Psoas muscle (tissue), 8 donors: ENCODE data around the gene CHERP. TPM values are rescaled to one million over a fixed set of nuclear protein-coding genes. Genes with fewer than 3 reads are reported as not detected.
A peak's percentile ranks its signal among the peaks of the same experiment; 100 is the strongest.

ENCODE experiments used
- ATAC-seq, 4 donors: fragments of 200-7000 bp; cut with Tn5 transposase; one replicate each; pipeline ENCODE4 v1.9.1; 2020; ENCODE audit warnings: moderate library complexity in 3 of 4, mild to moderate bottlenecking in 2 of 4
- DNase-seq, 2 donors: peaks; one replicate each; pipeline ENCODE4 v3.0.0-alpha.2; 2020
- H3K27ac ChIP-seq: fragments of 200-600 bp; one replicate; pipeline ENCODE4 v1.8.0; 2022
- H3K27me3 ChIP-seq, 3 donors: fragments of 200-600 bp in 1 of 3; one replicate each; pipeline versions ENCODE4 v1.6.1 to v1.8.0; 2013 to 2022; ENCODE audit warnings: low read length in 2 of 3, mild to moderate bottlenecking in 2 of 3, moderate library complexity in 1 of 3; ENCODE audit not compliant: insufficient read depth in 3 of 3
- H3K36me3 ChIP-seq, 2 donors: fragments of 200-600 bp in 1 of 2; one replicate each; pipeline versions ENCODE4 v1.6.1 to v1.8.0; 2013 to 2022; ENCODE audit warnings: low read depth in 1 of 2, mild to moderate bottlenecking in 1 of 2, moderate library complexity in 1 of 2; ENCODE audit not compliant: insufficient read depth in 1 of 2
- H3K4me1 ChIP-seq: fragments of 200-600 bp; one replicate; pipeline ENCODE4 v1.8.0; 2022
- H3K4me3 ChIP-seq: fragments of 200-600 bp; one replicate; pipeline ENCODE4 v1.8.0; 2022; ENCODE audit warnings: mild to moderate bottlenecking
- H3K9me3 ChIP-seq: fragments of 200-600 bp; one replicate; pipeline ENCODE4 v1.8.0; 2022
- WGBS, 3 donors: extraction: QIAGEN DNeasy Blood & Tissue Kit; methylation state at CpG; one replicate each; pipeline versions ENCODE4 v1.1.6 to v1.1.7; 2013; 5-methylcytosine and 5-hydroxymethylcytosine counted together
- intact Hi-C, 2 donors: fragments of 100-400 bp; cut with DNase I; formaldehyde crosslinking; loops; one replicate each; pipeline versions ENCODE4 v1.11.0 to v1.14.2; 2022
- polyA plus RNA-seq, 3 donors: library from polyadenylated mRNA; stranded (reverse); fragments of 200-250 nt; gene quantifications; one replicate each; pipeline ENCODE4 v1.2.3, GENCODE V29; 2013
- total RNA-seq, 4 donors: library from RNA; stranded (reverse); fragmentation: NEBNext Ultra II Directional in 2 of 4; extraction: Animal tissue kit (Norgen Biotek cat#: 25700) in 2 of 4; gene quantifications; one replicate each; pipeline versions ENCODE4 v1.2.1 to v1.2.4, GENCODE V29; 2021 to 2023
- TF ChIP-seq, protein P1 (sequence below): fragments of 200-600 bp; IDR thresholded peaks from one replicate; pipeline ENCODE4 v1.8.0; 2022; ENCODE audit warnings: antibody characterized with exemption
- donor health status: healthy with polysubstance abuse.
- donor health status: DM: no; HTN: no; CAD: no; lungs with moderate emphysema.
- donor health status: Bipolar disorder and iron deficiency.
- donor health status: healthy.
- donor health status: DM: yes; HTN: yes; CAD: no.
- donor health status: DM: no; HTN: no; CAD: no.
- donor health status: DM: no; HTN: no; CAD: no.
- donor health status: DM: yes; HTN: yes; CAD: no.

Gene CHERP
- total and polyA plus RNA-seq, 7 donors, result 17.0 to 36.2 (median 30.1) TPM

DNA sequence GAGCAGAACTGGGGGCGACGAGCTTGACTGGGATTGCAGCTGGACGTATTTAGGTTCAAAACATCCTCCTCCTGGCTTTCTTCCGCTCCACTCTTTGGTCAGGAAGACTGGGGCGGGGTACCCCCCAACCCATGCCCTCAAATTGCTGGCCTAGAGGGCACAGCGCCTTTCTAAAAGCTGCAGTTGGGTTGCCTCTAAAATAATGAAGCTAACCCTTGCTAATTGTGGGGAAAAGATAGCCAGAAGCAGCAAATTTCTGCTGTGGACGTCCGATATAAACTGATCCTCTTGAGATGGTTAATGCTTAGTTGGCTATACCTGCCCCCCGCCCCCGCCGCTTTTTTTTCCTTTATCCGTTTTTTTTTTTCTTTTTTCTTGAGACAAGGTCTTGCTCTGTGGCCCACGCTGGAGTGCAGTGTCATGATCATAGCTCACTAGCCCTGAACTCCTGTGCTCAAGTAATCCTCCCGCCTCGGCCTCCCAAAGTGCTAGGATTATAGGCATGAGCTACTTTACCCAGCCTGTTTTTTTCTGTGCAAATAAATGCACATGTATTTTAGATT, 754 bp upstream of the CHERP start:
- WGBS, 3 donors, result 2 to 4% (median 3%) methylated on average over 15 of the region's 15 CpGs
- intact Hi-C loops, result loop anchor here in 1 of 2 donors (5.0 kb wide), 1 partner anchor 46 kb away; the partner anchor contains the start of genes C19orf44 and CALR3
- Histone ChIP-seq H3K27ac (peak overlapping the region; percentile 91), H3K36me3 (peaks cover 0 to 28% of the 10 kb centered on the region in 2 donors), H3K4me1 (peaks cover 22% of the 10 kb centered on the region), H3K27me3 (no peaks in the 10 kb centered on the region), H3K4me3 (peak overlapping the region; percentile 94), H3K9me3 (no peaks in the 10 kb centered on the region)
- TF ChIP-seq, protein P1, sequence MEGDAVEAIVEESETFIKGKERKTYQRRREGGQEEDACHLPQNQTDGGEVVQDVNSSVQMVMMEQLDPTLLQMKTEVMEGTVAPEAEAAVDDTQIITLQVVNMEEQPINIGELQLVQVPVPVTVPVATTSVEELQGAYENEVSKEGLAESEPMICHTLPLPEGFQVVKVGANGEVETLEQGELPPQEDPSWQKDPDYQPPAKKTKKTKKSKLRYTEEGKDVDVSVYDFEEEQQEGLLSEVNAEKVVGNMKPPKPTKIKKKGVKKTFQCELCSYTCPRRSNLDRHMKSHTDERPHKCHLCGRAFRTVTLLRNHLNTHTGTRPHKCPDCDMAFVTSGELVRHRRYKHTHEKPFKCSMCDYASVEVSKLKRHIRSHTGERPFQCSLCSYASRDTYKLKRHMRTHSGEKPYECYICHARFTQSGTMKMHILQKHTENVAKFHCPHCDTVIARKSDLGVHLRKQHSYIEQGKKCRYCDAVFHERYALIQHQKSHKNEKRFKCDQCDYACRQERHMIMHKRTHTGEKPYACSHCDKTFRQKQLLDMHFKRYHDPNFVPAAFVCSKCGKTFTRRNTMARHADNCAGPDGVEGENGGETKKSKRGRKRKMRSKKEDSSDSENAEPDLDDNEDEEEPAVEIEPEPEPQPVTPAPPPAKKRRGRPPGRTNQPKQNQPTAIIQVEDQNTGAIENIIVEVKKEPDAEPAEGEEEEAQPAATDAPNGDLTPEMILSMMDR, result no peak
- DNase-seq (no peak), ATAC-seq (no peak)

DNA sequence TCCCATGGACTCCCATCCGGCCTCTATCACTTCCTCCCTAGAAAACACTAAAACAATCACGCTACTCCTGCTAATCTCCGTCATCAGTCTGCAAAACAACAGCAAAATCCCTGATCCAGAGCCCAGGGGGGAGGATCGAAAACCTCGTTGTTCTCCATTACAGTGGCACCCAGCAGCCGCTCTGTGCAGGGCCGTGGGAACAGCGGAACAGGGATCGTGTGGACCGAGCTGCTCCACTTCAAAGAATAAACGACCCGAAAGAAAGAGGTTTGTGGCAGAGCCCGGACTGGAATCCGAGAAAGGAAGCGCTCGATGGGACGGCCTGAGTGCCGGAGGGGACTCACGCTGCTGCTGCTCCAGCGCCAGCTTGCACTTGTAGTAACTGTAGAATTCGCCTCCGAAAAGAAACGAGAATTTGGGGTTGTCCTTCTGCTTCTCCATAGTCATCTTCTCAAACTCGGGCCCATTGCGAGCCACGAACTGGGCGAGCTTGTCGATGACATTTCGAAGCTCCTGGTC, 652 bp downstream of the CHERP start:
- peak overlapping the region; percentile 91 for H3K27ac ChIP-seq
- WGBS, 3 donors, result 1% methylated on average over 29 of the region's 29 CpGs
- ATAC-seq, result no peak
- no peaks in the 10 kb centered on the region for H3K27me3 ChIP-seq
- H3K4me3 ChIP-seq, result peak overlapping the region; percentile 94
- H3K36me3 ChIP-seq, result peaks cover 0 to 32% of the 10 kb centered on the region in 2 donors
- intact Hi-C loops, result loop anchor here in 1 of 2 donors (5.0 kb wide), 1 partner anchor 44 kb away; the partner anchor contains the start of genes C19orf44 and CALR3
- TF ChIP-seq, protein P1, result no peak
- H3K9me3 ChIP-seq, result no peaks in the 10 kb centered on the region
- peak in 1 of 2 donors; percentile 26 for DNase-seq
- H3K4me1 ChIP-seq, result peaks cover 22% of the 10 kb centered on the region

DNA sequence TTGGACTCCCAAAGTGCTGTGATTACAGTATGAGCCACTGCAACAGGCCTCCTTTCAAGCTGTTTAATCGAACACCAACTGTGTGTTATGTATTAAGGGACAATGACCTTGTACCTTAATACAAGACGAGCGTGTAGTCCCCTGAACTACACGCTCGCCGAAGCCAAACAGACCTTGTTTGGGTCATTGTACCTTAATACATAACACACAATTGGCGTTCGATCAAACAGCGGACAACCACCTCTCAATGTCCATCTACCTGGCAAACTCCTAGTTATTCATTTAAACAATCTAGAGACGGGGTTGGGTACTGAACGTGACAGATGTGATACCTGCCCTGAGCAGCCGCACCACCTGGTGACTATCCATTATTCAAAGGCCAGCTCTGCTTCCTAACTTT, 1.3 kb downstream of the CHERP start:
- Histone ChIP-seq H3K27ac (no peak overlapping the region), H3K4me3 (peak overlapping the region; percentile 94), H3K9me3 (no peaks in the 10 kb centered on the region), H3K27me3 (no peaks in the 10 kb centered on the region), H3K36me3 (peaks cover 0 to 38% of the 10 kb centered on the region in 2 donors), H3K4me1 (peaks cover 22% of the 10 kb centered on the region)
- ATAC-seq, result no peak
- intact Hi-C loops, result loop anchor here in 1 of 2 donors (5.0 kb wide), 1 partner anchor 44 kb away; the partner anchor contains the start of genes C19orf44 and CALR3
- no peak for DNase-seq
- TF ChIP-seq, protein P1, result no peak
- 79 to 83% (median 80%) methylated on average over 12 of the region's 12 CpGs for WGBS, 3 donors

DNA sequence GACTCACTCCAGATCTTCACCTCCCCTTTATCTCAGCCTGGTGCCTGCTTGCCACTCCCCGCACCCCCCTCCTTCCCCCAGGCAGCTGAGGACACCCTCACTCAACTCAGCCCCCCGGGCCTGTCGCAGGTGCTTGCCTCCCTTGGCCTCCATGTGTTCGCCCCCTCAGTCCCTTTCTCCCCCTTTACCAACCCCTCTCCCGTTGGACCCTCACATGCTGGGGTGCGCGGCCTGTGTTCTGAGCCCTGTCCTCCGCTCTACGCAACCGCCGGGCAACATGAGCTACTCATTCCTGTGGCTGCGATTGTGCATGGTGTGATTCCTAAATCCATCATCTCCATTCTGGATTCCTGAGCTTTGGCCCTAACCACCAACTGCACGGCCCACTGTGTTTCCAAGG, 5.1 kb downstream of the CHERP start:
- H3K4me1 ChIP-seq, result peaks cover 18% of the 10 kb centered on the region
- H3K9me3 ChIP-seq, result no peaks in the 10 kb centered on the region
- H3K36me3 ChIP-seq, result peaks cover 6 to 76% of the 10 kb centered on the region in 2 donors
- DNase-seq, result no peak
- ATAC-seq, result no peak
- no peak overlapping the region for H3K4me3 ChIP-seq
- H3K27me3 ChIP-seq, result no peaks in the 10 kb centered on the region
- 82 to 86% (median 86%) methylated on average over 13 of the region's 13 CpGs for WGBS, 3 donors
- intact Hi-C loops, result no loop called here
- H3K27ac ChIP-seq, result no peak overlapping the region
- TF ChIP-seq, protein P1, result no peak
